HepG2 (cell line): ENCODE results near the gene SDR42E2. TPM values are rescaled to one million over a fixed set of nuclear protein-coding genes. Genes with fewer than 3 reads are reported as not detected.
A peak's percentile ranks its signal among the peaks of the same experiment; 100 is the strongest.

Source experiments
- ESRRA ChIP-seq: sonication (generic); formaldehyde crosslinking; IDR thresholded peaks from 2 replicates; pipeline ENCODE4 v1.5.1; 2020; ENCODE audit warnings: mild to moderate bottlenecking, low read depth, missing genetic modification reagents
- FUBP1 ChIP-seq: sonication (generic); formaldehyde crosslinking; IDR thresholded peaks from 2 replicates; pipeline ENCODE4 v1.5.1; 2020; ENCODE audit warnings: missing genetic modification reagents, mild to moderate bottlenecking, borderline replicate concordance
- HIC2 ChIP-seq: sonication (generic); formaldehyde crosslinking; IDR thresholded peaks from 2 replicates; pipeline ENCODE4 v1.9.0; 2022; ENCODE audit warnings: low read depth, missing genetic modification reagents
- KAT8 ChIP-seq: IDR thresholded peaks from 2 replicates; pipeline ENCODE4 v1.6.1; 2016; ENCODE audit warnings: missing genetic modification reagents, missing compliant biosample characterization
- KLF6 ChIP-seq: IDR thresholded peaks from 2 replicates; pipeline ENCODE4 v1.8.0; 2016; ENCODE audit warnings: missing biosample characterization, missing genetic modification reagents
- SIN3A ChIP-seq: IDR thresholded peaks from 2 replicates; pipeline ENCODE4 v1.6.1; 2011; ENCODE audit warnings: low read depth, mild to moderate bottlenecking, control low read depth, low read length, borderline replicate concordance
- ZBTB4 ChIP-seq: sonication (generic); formaldehyde crosslinking; IDR thresholded peaks from 2 replicates; pipeline ENCODE4 v1.4.0; 2020; ENCODE audit warnings: missing genetic modification reagents, mild to moderate bottlenecking, borderline replicate concordance
- ZNF253 ChIP-seq: sonication (generic); formaldehyde crosslinking; IDR thresholded peaks from 2 replicates; pipeline ENCODE4 v1.8.0; 2022; ENCODE audit warnings: mild to moderate bottlenecking, missing genetic modification reagents, borderline replicate concordance
- ZNF776 ChIP-seq: sonication (generic); formaldehyde crosslinking; IDR thresholded peaks from 2 replicates; pipeline ENCODE4 v1.4.0; 2020; ENCODE audit warnings: mild to moderate bottlenecking, missing genetic modification reagents
- polyA plus RNA-seq, 8 experiments: library from polyadenylated mRNA; depleted of rRNA in 3 of 8; stranded (reverse) in 7 of 8; unstranded in 1 of 8; fragments of >200 nt; fragmentation: Illumina TruSeq in 4 of 8; extraction: Trizol in 4 of 8; gene quantifications; 2 replicates each; pipeline versions ENCODE4 v1.2.1 to v1.2.3, GENCODE V29; 2011 to 2016; ENCODE audit warnings: low read depth in 4 of 8, missing spikeins in 1 of 8, mixed read lengths in 1 of 8; ENCODE audit not compliant: insufficient read depth in 1 of 8
- total RNA-seq, 5 experiments: library from RNA; depleted of rRNA; stranded (reverse); fragments of >200 nt; fragmentation: Illumina TruSeq; extraction: Trizol; gene quantifications; 2 replicates each; pipeline ENCODE4 v1.2.3, GENCODE V29; 2016; ENCODE audit warnings: low read depth in 1 of 5

Gene SDR42E2
- total and polyA plus RNA-seq, 2 of the 13 experiments (the other 11 are each of a cell fraction or from before 2014, with no cell fraction given), result 0.05 to 0.11 TPM

GRCh38 chr16:22194707-22195444 is 32.6 kb downstream of the SDR42E2 start (continued):
- TF ChIP-seq FUBP1 (CRISPR knock-in tag) (no peak), KLF6 (CRISPR knock-in tag) (no peak), ZBTB4 (CRISPR knock-in tag) (0 out of 2 replicates have a peak, but pooled peaks have one; percentile 0), SIN3A (0 out of 2 replicates have a peak, but pooled peaks have one; percentile 7), KAT8 (no peak), ZNF776 (CRISPR knock-in tag) (0 out of 2 replicates have a peak, but pooled peaks have one; percentile 39), ESRRA (CRISPR knock-in tag) (no peak), ZNF253 (no peak), HIC2 (CRISPR knock-in tag) (0 out of 2 replicates have a peak, but pooled peaks have one; percentile 13)
